Measurements from ENCODE around the gene TOMM40. TPM values are rescaled to one million over a fixed set of nuclear protein-coding genes. Genes with fewer than 3 reads are reported as not detected.
A peak's percentile ranks its signal among the peaks of the same experiment; 100 is the strongest.

The TOMM40 gene
- total and polyA plus RNA-seq, 2 of the 13 experiments (the other 11 are each of a cell fraction or from before 2014, with no cell fraction given) = 72.0 to 110 TPM

GRCh38 chr19:44905437-44906160 is 14.5 kb downstream of the TOMM40 start, which contains the start of gene APOE (continued):
- TF ChIP-seq ATF7 (IDR thresholded peaks at IDR 0.05) (no peak), ATF7 (CRISPR knock-in tag; IDR thresholded peaks at IDR 0.05) (peak; percentile 49; the same call in 1 of the 2 replicates), ZFP36L1 (CRISPR knock-in tag; IDR thresholded peaks at IDR 0.05) (no peak), TRIM24 (CRISPR knock-in tag; IDR thresholded peaks at IDR 0.05) (no peak), TIGD3 (CRISPR knock-in tag; IDR thresholded peaks at IDR 0.05; ENCODE audit: borderline replicate concordance) (no peak), ZNF550 (CRISPR knock-in tag; IDR thresholded peaks at IDR 0.05; ENCODE audit: borderline replicate concordance) (no peak), SOX5 (CRISPR knock-in tag; IDR thresholded peaks at IDR 0.05; ENCODE audit: borderline replicate concordance) (no peak), RARG (CRISPR knock-in tag; IDR thresholded peaks at IDR 0.05; ENCODE audit: low read depth) (0 out of 2 replicates have a peak, but pooled peaks have one; percentile 53), THYN1 (CRISPR knock-in tag; IDR thresholded peaks at IDR 0.05; ENCODE audit: borderline replicate concordance, low read depth) (no peak), TRAFD1 (CRISPR knock-in tag; IDR thresholded peaks at IDR 0.05; ENCODE audit: borderline replicate concordance) (no peak), GPBP1L1 (CRISPR knock-in tag; IDR thresholded peaks at IDR 0.05) (no peak), RXRA (CRISPR knock-in tag; IDR thresholded peaks at IDR 0.05) (no peak), RARA (CRISPR knock-in tag; IDR thresholded peaks at IDR 0.05) (peak; percentile 52; the same call in 1 of the 2 replicates), ARID4A (CRISPR knock-in tag; IDR thresholded peaks at IDR 0.05; ENCODE audit: borderline replicate concordance) (no peak; the same call in 1 of the 2 replicates), ATF5 (CRISPR knock-in tag; IDR thresholded peaks at IDR 0.05; ENCODE audit: low read depth) (no peak)

Data from HepG2 (cell line).